GM21390 (cell line): Measurements from ENCODE around the gene TDRD3.
A peak's percentile ranks its signal among the peaks of the same experiment; 100 is the strongest.
"Not testable (repeated sequence)": the region's sequence is repeated elsewhere in the genome, so short reads cannot be mapped to it uniquely, and the experiment has no call there.

Experiments
- ATAC-seq: cut with Tn5 transposase; IDR thresholded peaks from one replicate; pipeline ENCODE4 v1.9.1; 2021; ENCODE audit not compliant: unreplicated experiment

Gene TDRD3

GRCh38 chr13:60398379-60398891 lies 1.4 kb downstream of the TDRD3 start:
- no peak for ATAC-seq

GRCh38 chr13:60398907-60399589 lies 2.0 kb downstream of the TDRD3 start:
- ATAC-seq = no peak

GRCh38 chr13:60402022-60402421 lies 5.0 kb downstream of the TDRD3 start:
- no peak for ATAC-seq

GRCh38 chr13:60407095-60407494 lies 10.1 kb downstream of the TDRD3 start:
- no peak for ATAC-seq

- not testable (repeated sequence) for ATAC-seq
These were observed 10.8 kb downstream of the TDRD3 start for GRCh38 chr13:60407852-60408251.

GRCh38 chr13:60409574-60410292 lies 12.7 kb downstream of the TDRD3 start:
- not testable (repeated sequence) for ATAC-seq

GRCh38 chr13:60410299-60410698 lies 13.3 kb downstream of the TDRD3 start:
- ATAC-seq = no peak

GRCh38 chr13:60411464-60411863 lies 14.4 kb downstream of the TDRD3 start:
- no peak for ATAC-seq

GRCh38 chr13:60411983-60412382 lies 15.0 kb downstream of the TDRD3 start:
- no peak for ATAC-seq

GRCh38 chr13:60412909-60413616 lies 16.0 kb downstream of the TDRD3 start:
- no peak for ATAC-seq

GRCh38 chr13:60414177-60414576 lies 17.2 kb downstream of the TDRD3 start:
- ATAC-seq = no peak

- peak; percentile 50 for ATAC-seq
These were observed 20.7 kb downstream of the TDRD3 start for GRCh38 chr13:60417734-60418133.

- no peak for ATAC-seq
These were observed 21.9 kb downstream of the TDRD3 start for GRCh38 chr13:60418954-60419353.

GRCh38 chr13:60425332-60425731 lies 28.3 kb downstream of the TDRD3 start:
- no peak for ATAC-seq

GRCh38 chr13:60426075-60426474 lies 29.1 kb downstream of the TDRD3 start:
- ATAC-seq = no peak

- no peak for ATAC-seq
These were observed 30.3 kb downstream of the TDRD3 start for GRCh38 chr13:60427285-60427684.

- ATAC-seq = peak; percentile 73
These were observed 34.2 kb downstream of the TDRD3 start for GRCh38 chr13:60431108-60431700.

GRCh38 chr13:60433505-60433904 lies 36.5 kb downstream of the TDRD3 start:
- ATAC-seq = no peak

GRCh38 chr13:60435762-60436374 lies 38.8 kb downstream of the TDRD3 start:
- peak; percentile 60 for ATAC-seq

GRCh38 chr13:60439201-60439600 lies 42.2 kb downstream of the TDRD3 start:
- no peak for ATAC-seq

GRCh38 chr13:60441761-60442160 lies 44.7 kb downstream of the TDRD3 start:
- no peak for ATAC-seq
